Measurements from ENCODE around the gene DOCK3.

DNA sequence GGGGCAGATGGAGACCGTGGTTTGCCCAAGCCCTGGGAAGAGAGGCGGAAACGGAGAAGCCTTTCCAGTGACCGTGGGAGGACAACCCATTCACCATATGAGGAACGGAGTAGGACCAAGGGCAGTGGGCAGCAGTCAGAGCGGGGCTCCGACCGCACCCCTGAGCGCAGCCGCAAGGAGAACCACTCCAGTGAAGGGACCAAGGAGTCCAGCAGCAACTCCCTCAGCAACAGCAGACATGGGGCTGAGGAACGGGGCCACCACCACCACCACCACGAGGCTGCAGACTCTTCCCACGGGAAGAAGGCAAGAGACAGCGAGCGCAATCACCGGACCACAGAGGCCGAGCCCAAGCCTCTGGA, 718.4 kb downstream of the DOCK3 start:
- no peak for TF ChIP-seq CTCF (IDR thresholded peaks at IDR 0.05; ENCODE audit: low read depth, low read length)
- TF ChIP-seq EZH2phosphoT487 (IDR thresholded peaks at IDR 0.05; ENCODE audit: low read depth), result no peak
